HepG2 (cell line): ENCODE data around the gene FOXD4L6.
"Not testable (repeated sequence)": the region's sequence is repeated elsewhere in the genome, so short reads cannot be mapped to it uniquely, and the experiment has no call there.

Experiments
- CEBPB ChIP-seq: IDR thresholded peaks from 2 replicates; pipeline ENCODE4 v1.6.1; 2011; ENCODE audit warnings: low read depth, low read length, improper control_type of control experiment, borderline replicate concordance
- TSC22D2 ChIP-seq: sonication (generic); formaldehyde crosslinking; IDR thresholded peaks from 2 replicates; pipeline ENCODE4 v1.5.1; 2020; ENCODE audit warnings: missing genetic modification reagents, mild to moderate bottlenecking, borderline replicate concordance

DNA sequence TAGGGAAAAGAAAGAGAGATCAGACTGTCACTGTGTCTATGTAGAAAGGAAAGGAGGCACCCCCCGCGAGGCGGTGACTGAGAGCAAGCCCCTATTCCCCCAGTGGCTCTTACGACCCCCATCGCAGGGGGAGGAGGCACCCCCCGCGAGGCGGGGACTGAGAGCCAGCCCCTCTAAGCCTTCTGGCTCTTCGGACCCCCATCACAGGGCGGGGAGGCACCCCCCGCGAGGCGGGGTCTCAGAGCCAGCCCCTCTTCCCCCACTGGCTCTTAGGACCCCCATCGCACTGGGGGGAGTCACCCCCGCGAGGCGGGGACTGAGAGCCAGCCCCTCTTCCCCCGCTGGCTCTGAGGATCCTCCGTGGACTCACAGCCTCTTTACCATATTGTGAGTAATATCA, 23.9 kb downstream of the FOXD4L6 start:
- not testable (repeated sequence) for TF ChIP-seq TSC22D2, CEBPB
